GM12878 (cell line): Measurements from ENCODE around the gene SNX10. TPM values are rescaled to one million over a fixed set of nuclear protein-coding genes. Genes with fewer than 3 reads are reported as not detected.

ENCODE experiments used
- ATAC-seq: fragments of 200-7000 bp; cut with Tn5 transposase; 3 replicates; pipeline ENCODE4 v1.9.1; 2020; ENCODE audit warnings: mild to moderate bottlenecking, moderate library complexity
- BruUV-seq: library from RNA; stranded (reverse); fragments of 400-500 nt; replicated peaks from 2 replicates; lab custom pipeline; 2021; lab: Mats Ljungman, UMichigan
- CTCF ChIA-PET: fragments of 300-600 bp; sonication (Branson Sonifier 250); formaldehyde crosslinking; extraction: SDS; loops from one replicate; lab custom pipeline; 2021; ENCODE audit warnings: inconsistent platforms; lab: Yijun Ruan, JAX
- POLR2A ChIA-PET: fragments of 350-600 bp; formaldehyde crosslinking; extraction: SDS; loops from one replicate; lab custom pipeline; 2021; ENCODE audit warnings: inconsistent platforms; lab: Charles Lee
- RAD21 ChIA-PET: fragments of 300-600 bp; sonication (Branson Sonifier 250); formaldehyde crosslinking; loops from one replicate; lab custom pipeline; 2023; ENCODE audit warnings: antibody characterized with exemption; ENCODE audit not compliant: unreplicated experiment; lab: Charles Lee
- SMC1A ChIA-PET: fragments of 300-600 bp; sonication (Branson Sonifier 250); formaldehyde crosslinking; loops from one replicate; lab custom pipeline; 2023; ENCODE audit not compliant: unreplicated experiment, uncharacterized antibody; lab: Charles Lee
- DNase-seq: peaks from one replicate; pipeline ENCODE4 v3.0.0-alpha.2; 2011; ENCODE audit warnings: low read depth, low spot score
- FAIRE-seq: peaks from 3 replicates; lab custom pipeline; 2011; peaks lifted over from hg19 to GRCh38; lab: Jason Lieb, UNC
- H2AFZ ChIP-seq: 2 replicates; pipeline ENCODE4 v1.6.0; 2011; ENCODE audit warnings: low read depth, low read length, control low read depth; ENCODE audit not compliant: control insufficient read depth
- H3K27ac ChIP-seq: 2 replicates; pipeline ENCODE4 v1.5.1; 2011; ENCODE audit warnings: control low read depth; ENCODE audit not compliant: control insufficient read depth, insufficient read depth
- H3K27me3 ChIP-seq, 2 experiments: replicated peaks in 1 of 2; 2 replicates each; pipeline versions ENCODE4 v1.6.0 to v1.6.1; 2011; ENCODE audit warnings: low read length in 1 of 2; ENCODE audit not compliant: control insufficient read depth in 2 of 2, insufficient read depth in 2 of 2
- H3K36me3 ChIP-seq, 2 experiments: 2 replicates each; pipeline ENCODE4 v1.5.1; 2011; ENCODE audit warnings: low read length in 1 of 2; ENCODE audit not compliant: control insufficient read depth in 2 of 2, insufficient read depth in 2 of 2
- H3K4me1 ChIP-seq: 2 replicates; pipeline ENCODE4 v1.6.1; 2011; ENCODE audit warnings: mild to moderate bottlenecking, low read length, moderate library complexity, mixed read lengths; ENCODE audit not compliant: control insufficient read depth, insufficient read depth
- H3K4me2 ChIP-seq: 2 replicates; pipeline ENCODE4 v1.6.0; 2011; ENCODE audit warnings: control low read depth; ENCODE audit not compliant: control insufficient read depth, insufficient read depth
- H3K4me3 ChIP-seq: fragments of 200-600 bp; sonication (generic); 2 replicates; pipeline ENCODE4 v1.5.1; 2016
- H3K79me2 ChIP-seq: 2 replicates; pipeline ENCODE4 v1.6.0; 2011; ENCODE audit warnings: low read length; ENCODE audit not compliant: control insufficient read depth, insufficient read depth
- H3K9ac ChIP-seq: 2 replicates; pipeline ENCODE4 v1.8.0; 2011; ENCODE audit warnings: low read length, control low read depth, mixed read lengths; ENCODE audit not compliant: control insufficient read depth, insufficient read depth
- H3K9me3 ChIP-seq: replicated peaks from 3 replicates; pipeline ENCODE4 v1.5.1; 2011; ENCODE audit warnings: mild to moderate bottlenecking, low read length; ENCODE audit not compliant: control insufficient read depth, insufficient read depth
- H4K20me1 ChIP-seq: 2 replicates; pipeline ENCODE4 v1.6.0; 2011; ENCODE audit not compliant: control insufficient read depth, insufficient read depth
- ATF3 ChIP-seq: IDR thresholded peaks from 2 replicates; pipeline ENCODE4 v1.6.1; 2011; ENCODE audit warnings: low read depth, mild to moderate bottlenecking, low read length, moderate library complexity, borderline replicate concordance; ENCODE audit errors: extremely low read depth
- DPF2 ChIP-seq: fragments of 450-650 bp; IDR thresholded peaks from 2 replicates; pipeline ENCODE4 v1.6.1; 2017; ENCODE audit warnings: mild to moderate bottlenecking
- FOXK2 ChIP-seq: fragments of 450-650 bp; IDR thresholded peaks from 2 replicates; pipeline ENCODE4 v1.6.1; 2017; ENCODE audit warnings: mild to moderate bottlenecking, moderate library complexity
- KLF5 ChIP-seq: fragments of 450-650 bp; IDR thresholded peaks from 2 replicates; pipeline ENCODE4 v1.6.1; 2014; ENCODE audit warnings: mild to moderate bottlenecking; ENCODE audit not compliant: partially characterized antibody
- PKNOX1 ChIP-seq: fragments of 450-650 bp; IDR thresholded peaks from 2 replicates; pipeline ENCODE4 v1.6.1; 2016; ENCODE audit warnings: mild to moderate bottlenecking
- POLR2AphosphoS2 ChIP-seq: IDR thresholded peaks from 2 replicates; pipeline ENCODE4 v1.6.1; 2011; ENCODE audit warnings: low read depth, mild to moderate bottlenecking, low read length, improper control_type of control experiment, moderate library complexity
- POU2F2 ChIP-seq: IDR thresholded peaks from 3 replicates; pipeline ENCODE4 v1.6.1; 2011; ENCODE audit warnings: low read depth, mild to moderate bottlenecking, low read length, borderline replicate concordance
- RBBP5 ChIP-seq: fragments of 200-600 bp; sonication (generic); conservative IDR thresholded peaks from 2 replicates; pipeline ENCODE4 v1.6.1; 2016
- RELB ChIP-seq: fragments of 450-650 bp; IDR thresholded peaks from 2 replicates; pipeline ENCODE4 v1.6.1; 2017; ENCODE audit warnings: low read depth, mild to moderate bottlenecking, moderate library complexity
- RUNX3 ChIP-seq: IDR thresholded peaks from 2 replicates; pipeline ENCODE4 v1.6.1; 2012; ENCODE audit warnings: low read length, inconsistent platforms
- TBL1XR1 ChIP-seq: IDR thresholded peaks from 2 replicates; pipeline ENCODE4 v1.6.1; 2012; ENCODE audit warnings: low read depth, low read length, improper control_type of control experiment
- WGBS: methylation state at CpG from one replicate; pipeline ENCODE4 v1.1.6; 2016; ENCODE audit warnings: low lambda C conversion rate; ENCODE audit not compliant: insufficient replicate concordance, insufficient coverage; ENCODE audit errors: missing lambda C conversion rate; 5-methylcytosine and 5-hydroxymethylcytosine counted together
- in situ Hi-C: fragments of 300-500 bp; cut with MboI; formaldehyde crosslinking; loops from 9 replicates; pipeline ENCODE4 v1.14.3; 2018; ENCODE audit warnings: mixed read lengths
- intact Hi-C: fragments of 100-400 bp; cut with micrococcal nuclease; formaldehyde crosslinking; loops from one replicate; pipeline ENCODE4 v1.14.2; 2022; ENCODE audit not compliant: unreplicated experiment
- polyA plus RNA-seq, 11 experiments: library from polyadenylated mRNA; depleted of rRNA in 4 of 11; unstranded in 6 of 11; stranded (reverse) in 5 of 11; fragments of >200 nt; fragmentation: Nextera tagmentation in 4 of 11; fragmentation: Illumina TruSeq in 1 of 11; extraction: Ambion mirVana in 4 of 11; extraction: Trizol in 1 of 11; gene quantifications; 1 replicate in 1 of 11; 2 replicates in 10 of 11; pipeline versions ENCODE4 v1.2.1 to v1.2.3, GENCODE V29; 2011 to 2016; ENCODE audit warnings: inconsistent platforms in 2 of 11, missing spikeins in 2 of 11, low read depth in 1 of 11
- total RNA-seq, 4 experiments: library from RNA; depleted of rRNA in 3 of 4; stranded (reverse); fragments of >200 nt in 3 of 4; fragmentation: Illumina TruSeq in 1 of 4; extraction: Trizol in 1 of 4; gene quantifications; 2 replicates each; pipeline versions ENCODE4 v1.2.1 to v1.2.3, GENCODE V29; 2013 to 2021
- TF ChIP-seq, protein P1 (sequence below): IDR thresholded peaks from 2 replicates; pipeline ENCODE4 v1.6.1; 2012; ENCODE audit warnings: low read length, inconsistent platforms

The SNX10 gene
- total and polyA plus RNA-seq, 10 of the 15 experiments (the other 5 are each of a cell fraction or from before 2014, with no cell fraction given): 22.0 to 56.2 (median 30.1) TPM

GRCh38 chr7:26398427-26398755 lies 106.7 kb downstream of the SNX10 start (continued):
- no peak for TF ChIP-seq RELB
- no peak for TF ChIP-seq FOXK2

GRCh38 chr7:26398756-26399509 lies 107.3 kb downstream of the SNX10 start:
- Histone ChIP-seq H2AFZ (peak overlapping the region; percentile 89), H4K20me1 (no peaks in the 10 kb centered on the region), H3K4me1 (peaks cover 15% of the 10 kb centered on the region; the same call in 1 of the 2 replicates), H3K9me3 (no peaks in the 10 kb centered on the region), H3K36me3 (no peaks in the 10 kb centered on the region), H3K27ac (peak overlapping the region; percentile 82), H3K4me3 (peak overlapping the region; percentile 71), H3K9ac (peak overlapping the region; percentile 74), H3K4me2 (peak overlapping the region; percentile 96), H3K79me2 (no peaks in the 10 kb centered on the region), H3K27me3 (peaks cover 0 to 2% of the 10 kb centered on the region in 2 experiments; a peak in 1 of 4 replicates)
- RAD21 ChIA-PET: interaction anchor here (0.8 to 2.0 kb wide), 6 partner anchors 30 to 505 kb away, joined by 3 to 9 read pairs (median 4); no protein-coding TSS in a partner anchor
- peak; percentile 92 for ATAC-seq
- SMC1A ChIA-PET: interaction anchor here (0.8 to 2.1 kb wide), 9 partner anchors 10 to 506 kb away, joined by 3 to 7 read pairs (median 5); no protein-coding TSS in a partner anchor
- peak; percentile 99 for FAIRE-seq
- DNase-seq: peak; percentile 91
- POLR2A ChIA-PET: interaction anchor here (0.6 to 1.4 kb wide), 4 partner anchors 10 to 1305 kb away, joined by 3 to 4 read pairs (median 3); no protein-coding TSS in a partner anchor
- CTCF ChIA-PET: interaction anchor here (1.0 to 2.1 kb wide), 3 partner anchors 11 to 506 kb away, joined by 3 to 5 read pairs (median 5); no protein-coding TSS in a partner anchor
- intact Hi-C loops: loop anchor here (5.0 kb wide), 1 partner anchor 83 kb away; no protein-coding TSS in a partner anchor
- WGBS: under 1% methylated on average over 47 of the region's 52 CpGs
- in situ Hi-C loops: no loop called here
- BruUV-seq: no TSS peak
- no peak for TF ChIP-seq KLF5
- TF ChIP-seq DPF2: peak; percentile 92
- TF ChIP-seq POU2F2: peak; percentile 97
- TF ChIP-seq POLR2AphosphoS2: no peak
- TF ChIP-seq ATF3: no peak
- no peak; the same call in 1 of the 2 replicates for TF ChIP-seq TBL1XR1
- TF ChIP-seq, protein P1, sequence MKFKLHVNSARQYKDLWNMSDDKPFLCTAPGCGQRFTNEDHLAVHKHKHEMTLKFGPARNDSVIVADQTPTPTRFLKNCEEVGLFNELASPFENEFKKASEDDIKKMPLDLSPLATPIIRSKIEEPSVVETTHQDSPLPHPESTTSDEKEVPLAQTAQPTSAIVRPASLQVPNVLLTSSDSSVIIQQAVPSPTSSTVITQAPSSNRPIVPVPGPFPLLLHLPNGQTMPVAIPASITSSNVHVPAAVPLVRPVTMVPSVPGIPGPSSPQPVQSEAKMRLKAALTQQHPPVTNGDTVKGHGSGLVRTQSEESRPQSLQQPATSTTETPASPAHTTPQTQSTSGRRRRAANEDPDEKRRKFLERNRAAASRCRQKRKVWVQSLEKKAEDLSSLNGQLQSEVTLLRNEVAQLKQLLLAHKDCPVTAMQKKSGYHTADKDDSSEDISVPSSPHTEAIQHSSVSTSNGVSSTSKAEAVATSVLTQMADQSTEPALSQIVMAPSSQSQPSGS: peak; percentile 80
- TF ChIP-seq RUNX3: peak; percentile 97
- no peak for TF ChIP-seq RBBP5
- no peak for TF ChIP-seq PKNOX1
